GM19452 (cell line): ENCODE results near the gene ITGB2.
A peak's percentile ranks its signal among the peaks of the same experiment; 100 is the strongest.
"Not testable (repeated sequence)": the region's sequence is repeated elsewhere in the genome, so short reads cannot be mapped to it uniquely, and the experiment has no call there.

Source experiments
- ATAC-seq: cut with Tn5 transposase; IDR thresholded peaks from one replicate; pipeline ENCODE4 v1.9.1; 2021; ENCODE audit not compliant: unreplicated experiment

The ITGB2 gene

DNA sequence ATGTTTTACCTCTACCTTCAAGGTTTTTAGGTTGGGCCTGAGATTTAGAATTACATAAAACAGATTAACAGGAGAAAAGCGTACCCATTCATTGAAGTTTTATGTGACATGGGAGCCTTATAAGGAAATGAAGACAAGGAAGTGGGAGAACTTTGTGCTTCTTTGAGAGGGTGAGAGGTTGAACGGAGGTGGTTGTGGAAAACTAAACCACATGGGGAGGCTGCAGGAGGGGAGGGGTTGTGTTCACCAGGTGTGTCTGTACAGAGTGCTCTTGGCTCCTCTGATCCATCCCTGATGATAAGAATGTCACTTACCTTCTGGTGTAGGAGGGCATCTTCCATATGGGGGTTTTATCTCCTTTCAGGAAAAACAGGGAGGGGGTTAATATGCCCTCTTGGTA lies 21.9 kb upstream of the ITGB2 start:
- ATAC-seq: no peak

- no peak for ATAC-seq
These were observed 20.9 kb upstream of the ITGB2 start for GRCh38 chr21:44941567-44941966.

DNA sequence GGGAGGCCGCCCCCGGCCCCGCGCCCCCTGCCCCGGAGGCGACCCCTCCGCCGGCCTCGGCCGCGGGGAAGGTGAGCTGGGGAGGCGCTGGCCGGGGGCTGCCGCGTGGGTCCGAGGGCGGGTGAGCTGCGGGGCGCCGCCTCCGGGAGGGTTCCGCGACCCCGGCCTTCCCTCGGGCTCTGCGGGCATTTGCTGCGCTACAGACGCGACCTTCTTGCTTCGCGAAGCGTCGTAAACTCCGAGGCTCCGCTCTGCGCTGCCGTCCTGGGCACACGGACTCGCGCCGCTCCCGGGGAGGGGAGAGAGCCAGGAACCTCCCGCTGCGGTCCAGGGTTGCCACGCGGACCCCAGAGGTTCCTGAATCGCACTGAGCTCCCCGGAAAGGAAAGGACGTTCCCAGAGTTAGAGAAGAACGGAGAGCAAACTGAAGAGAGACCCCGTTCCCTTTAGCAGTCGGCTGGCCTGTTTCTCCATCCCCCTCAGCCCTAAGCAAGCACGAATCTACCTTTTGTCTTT lies 19.5 kb upstream of the ITGB2 start:
- peak; percentile 30 for ATAC-seq

GRCh38 chr21:44939532-44940115 lies 18.9 kb upstream of the ITGB2 start, which contains the start of gene SLX9:
Gene SLX9 (plus strand): TSS chr21:44940029. CDS start chr21:44940058, 29 bp downstream.
- ATAC-seq: peak; percentile 61

DNA sequence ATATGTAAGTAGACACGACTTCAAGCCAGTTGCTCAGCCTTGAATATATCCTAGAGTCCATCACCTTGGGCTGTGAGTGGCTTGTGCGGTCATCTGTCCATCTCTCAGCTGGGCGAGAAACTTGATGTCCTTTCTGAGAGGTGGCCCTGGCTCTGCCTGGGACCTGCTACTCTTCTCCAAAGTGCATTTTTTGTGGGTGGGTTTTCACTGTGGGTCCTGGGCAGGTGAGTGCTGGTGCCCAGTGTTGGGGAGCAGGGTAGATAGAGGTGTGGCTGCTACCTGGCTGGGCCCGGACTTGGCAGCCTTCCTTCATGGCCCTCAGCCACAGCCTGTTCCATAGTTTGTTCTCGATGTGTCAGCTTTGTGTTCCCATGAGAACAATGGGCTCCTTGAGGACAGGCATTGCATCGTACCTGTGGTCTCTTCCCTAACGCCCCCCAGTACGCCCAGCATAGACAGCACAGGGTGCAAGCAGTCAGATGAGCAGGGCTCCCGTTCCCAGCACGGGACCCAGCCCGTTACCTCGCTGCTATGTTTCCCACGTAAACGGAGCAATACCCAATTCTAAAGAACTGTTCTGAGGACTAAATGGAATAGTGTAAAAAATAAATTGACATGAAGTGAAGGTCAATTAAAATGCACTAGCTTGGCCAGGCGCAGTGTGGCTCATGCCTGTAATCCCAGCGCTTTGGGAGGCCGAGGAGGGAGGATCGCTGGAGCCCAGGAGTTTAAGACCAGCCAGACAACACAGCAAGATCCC lies 18.3 kb upstream of the ITGB2 start:
- no peak for ATAC-seq

DNA sequence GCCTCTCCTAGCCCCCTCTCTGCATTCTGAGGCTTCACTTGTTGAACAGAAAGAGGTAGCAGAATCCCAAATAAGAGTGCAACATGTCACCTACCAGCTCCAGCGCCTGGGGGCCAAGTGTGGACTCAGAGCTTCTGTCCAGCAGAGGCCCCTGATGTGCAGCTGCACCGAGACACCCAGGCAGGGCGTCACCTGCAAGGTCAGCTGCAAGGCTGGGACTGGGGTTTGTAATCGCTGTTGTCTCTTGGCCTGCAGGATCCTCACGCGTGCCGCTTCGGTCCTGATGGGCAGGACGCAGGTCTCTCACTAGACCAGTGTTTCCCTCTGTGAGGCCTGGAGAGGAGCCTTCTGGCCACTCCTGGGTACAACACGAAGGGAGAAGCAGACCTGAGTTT lies 14.8 kb upstream of the ITGB2 start:
- ATAC-seq: no peak

GRCh38 chr21:44934797-44935532 lies 14.3 kb upstream of the ITGB2 start:
- ATAC-seq: no peak

DNA sequence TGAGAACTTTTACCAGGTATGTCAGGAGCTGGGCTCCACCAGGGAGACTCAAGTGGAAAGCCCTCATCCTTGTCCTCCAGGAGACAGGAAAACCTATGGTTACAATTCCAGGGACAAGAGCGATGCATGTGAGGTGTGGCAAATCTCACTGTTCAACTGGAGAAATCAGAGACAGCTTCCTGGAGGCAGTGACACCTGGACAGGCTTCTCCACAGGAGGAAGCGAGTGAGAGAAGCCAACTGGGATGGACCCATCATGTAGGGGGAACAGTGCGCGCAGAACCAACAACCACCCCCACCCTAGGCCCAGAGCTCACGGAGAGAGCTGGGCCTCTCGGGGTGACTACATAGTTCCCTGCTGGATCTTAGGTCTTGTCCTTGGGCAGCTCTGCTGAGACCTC lies 13.6 kb upstream of the ITGB2 start:
- ATAC-seq: no peak

GRCh38 chr21:44933918-44934260 lies 13.2 kb upstream of the ITGB2 start:
- ATAC-seq: no peak

DNA sequence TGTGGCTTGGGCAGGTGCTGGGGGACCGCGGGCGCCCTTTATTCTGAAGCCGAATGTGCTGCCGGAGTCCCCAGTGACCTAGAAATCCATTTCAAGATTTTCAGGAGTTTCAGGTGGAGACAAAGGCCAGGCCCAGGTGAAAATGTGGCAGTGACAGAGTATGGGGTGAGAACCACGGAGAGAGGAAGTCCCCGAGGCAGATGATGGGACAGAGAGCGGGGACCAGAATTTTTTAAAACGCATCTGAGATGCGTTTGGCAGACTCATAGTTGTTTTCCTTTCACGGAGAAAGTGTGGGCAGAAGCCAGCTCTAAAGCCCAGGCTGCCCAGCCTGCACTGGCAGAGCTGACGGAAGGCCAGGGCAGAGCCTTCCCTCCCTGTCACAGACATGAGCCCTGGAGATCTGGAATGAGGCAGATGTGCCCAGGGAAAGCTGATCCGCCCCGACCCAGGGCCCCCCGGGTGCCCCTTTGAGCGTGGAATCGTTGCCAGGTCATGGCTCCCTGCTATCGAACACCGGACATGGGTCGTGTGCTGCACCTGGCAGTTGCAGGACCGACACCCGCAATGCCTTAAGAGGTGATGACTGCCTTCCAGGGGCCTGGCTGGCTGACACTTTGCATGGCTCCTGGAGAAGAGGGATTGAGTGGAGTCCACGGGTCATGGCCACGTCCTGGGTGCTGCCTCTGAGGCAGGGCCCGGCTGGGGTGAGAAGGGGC lies 12.7 kb upstream of the ITGB2 start:
- ATAC-seq: no peak

GRCh38 chr21:44932408-44933181 lies 11.9 kb upstream of the ITGB2 start:
- no peak for ATAC-seq

DNA sequence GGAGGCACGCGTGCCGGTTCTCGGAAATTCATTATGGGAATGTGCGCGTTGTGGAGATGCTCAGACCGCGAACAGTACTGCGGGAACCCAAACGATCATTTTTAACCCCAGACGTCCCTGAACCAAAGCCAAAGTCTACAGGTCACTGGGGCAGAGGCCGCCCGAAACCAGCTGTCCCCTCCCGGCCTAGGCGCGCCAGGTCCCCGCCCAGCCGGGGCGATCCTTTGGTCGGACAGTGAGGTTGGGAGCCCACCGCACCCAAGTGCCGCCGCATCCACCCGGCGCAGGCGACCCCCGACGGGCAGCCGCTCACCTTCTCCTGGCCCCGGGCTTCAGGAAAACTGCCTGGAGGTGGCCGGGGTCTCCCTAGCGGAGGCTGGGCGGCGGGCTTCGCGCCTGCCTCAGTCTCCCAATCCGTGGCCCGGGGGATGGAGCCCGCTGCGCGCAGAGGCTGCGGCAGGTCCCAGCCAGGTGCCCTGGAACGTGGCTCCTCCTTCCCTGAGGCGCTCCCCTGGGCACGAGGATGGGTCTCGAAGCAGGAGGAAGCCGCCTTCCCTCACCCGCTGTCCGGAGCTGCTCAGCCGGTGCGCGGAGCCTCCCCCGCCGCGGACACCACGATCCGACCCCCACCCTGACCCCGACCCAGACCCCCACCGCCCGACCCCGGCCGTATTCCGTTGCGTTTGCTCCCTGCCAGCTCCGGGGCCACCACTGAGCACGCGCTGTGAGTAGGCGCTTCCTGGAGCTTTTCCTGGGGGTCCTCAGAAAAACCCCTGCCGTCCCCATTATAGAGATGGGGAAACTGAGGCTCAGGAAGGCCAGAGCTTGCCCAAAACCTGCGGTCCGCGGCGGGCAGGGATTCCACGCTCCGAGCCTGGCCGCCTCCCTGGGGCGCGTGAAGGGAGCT lies 11.1 kb upstream of the ITGB2 start:
- no peak for ATAC-seq

DNA sequence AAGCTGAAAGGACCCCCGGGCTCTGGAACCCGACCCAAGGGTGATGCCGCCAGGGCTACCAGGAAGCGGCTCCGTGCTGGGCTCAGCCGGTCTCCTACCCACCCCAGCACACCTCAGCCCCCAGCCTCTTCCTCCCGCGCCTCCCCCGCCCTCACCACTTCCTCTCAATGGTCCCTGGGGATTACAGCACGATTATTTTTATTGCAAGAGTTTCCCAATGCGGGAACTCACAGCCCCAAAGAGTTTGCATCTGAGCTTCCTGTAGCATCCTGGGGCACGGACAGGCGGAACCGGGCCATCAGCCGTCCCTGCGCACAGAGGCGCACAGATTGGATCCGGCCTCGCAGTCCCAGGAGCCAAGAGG lies 10.4 kb upstream of the ITGB2 start:
- no peak for ATAC-seq

GRCh38 chr21:44930543-44930981 lies 9.9 kb upstream of the ITGB2 start:
- no peak for ATAC-seq

GRCh38 chr21:44929799-44930542 lies 9.3 kb upstream of the ITGB2 start:
- no peak for ATAC-seq

DNA sequence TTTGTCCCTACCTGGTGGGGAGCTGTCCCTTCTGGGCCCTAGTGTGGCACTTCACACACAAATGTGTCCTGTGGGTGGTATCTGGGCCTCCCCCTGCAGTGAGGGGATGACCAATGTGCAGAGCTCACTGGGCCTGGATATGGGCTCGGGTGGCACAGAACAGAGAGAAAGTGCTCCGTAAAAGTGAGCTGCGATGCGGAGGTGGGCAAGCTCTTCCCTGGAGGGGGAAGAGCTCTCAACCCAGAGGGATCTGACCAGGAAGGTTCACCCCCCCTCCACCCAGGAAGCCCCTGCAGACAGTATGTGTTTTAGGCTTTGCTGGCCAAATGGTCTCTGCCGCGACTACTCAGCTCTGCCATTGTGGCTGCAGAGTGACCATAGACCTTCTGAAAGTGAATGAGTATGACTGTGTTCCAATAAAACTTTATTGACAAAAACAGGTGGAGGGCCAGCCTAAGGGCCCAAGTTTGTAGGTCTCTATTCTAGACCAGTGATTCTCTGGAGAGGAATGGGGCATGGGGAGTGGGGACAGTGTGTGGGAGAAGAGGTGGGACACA lies 8.6 kb upstream of the ITGB2 start:
- ATAC-seq: no peak

DNA sequence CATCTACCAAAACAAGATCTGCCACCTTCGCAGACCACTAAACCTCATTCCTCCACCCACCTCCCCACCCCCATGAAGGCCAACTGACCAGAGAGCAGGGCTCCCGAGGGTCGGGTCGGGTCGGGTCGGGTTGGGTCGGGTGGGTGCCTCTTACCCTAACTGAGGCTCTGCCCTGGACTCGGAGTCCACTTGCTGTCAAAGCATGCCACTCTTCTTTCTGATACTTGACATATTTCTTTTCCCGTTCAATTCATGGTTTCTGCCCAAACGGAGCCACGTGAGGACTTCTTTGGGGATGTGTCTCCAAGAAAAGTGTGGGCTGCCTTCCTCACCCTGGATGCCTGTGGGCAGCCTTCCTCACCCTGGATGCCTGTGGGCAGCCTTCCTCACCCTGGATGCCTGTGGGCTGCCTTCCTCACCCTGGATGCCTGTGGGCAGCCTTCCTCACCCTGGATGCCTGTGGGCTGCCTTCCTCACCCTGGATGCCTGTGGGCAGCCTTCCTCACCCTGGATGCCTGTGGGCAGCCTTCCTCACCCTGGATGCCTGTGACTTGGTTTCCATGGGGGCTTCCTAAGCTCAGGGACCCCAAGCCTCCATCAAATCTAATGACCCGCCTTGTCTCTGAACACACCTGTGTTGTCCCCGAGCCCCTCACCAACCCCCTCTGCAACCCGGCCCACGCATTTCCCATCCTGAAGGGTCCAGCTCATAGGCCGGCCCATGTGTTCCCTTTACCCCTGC lies 8.0 kb upstream of the ITGB2 start:
- ATAC-seq: not testable (repeated sequence)
